Panc1 (cell line): ENCODE measurements around the gene ADIPOR2. TPM values are rescaled to one million over a fixed set of nuclear protein-coding genes. Genes with fewer than 3 reads are reported as not detected.

ENCODE experiments used
- ATAC-seq: fragments of 200-7000 bp; cut with Tn5 transposase; 2 replicates; pipeline ENCODE4 v1.9.1; 2020; ENCODE audit warnings: mild to moderate bottlenecking, moderate library complexity
- BruUV-seq: library from RNA; stranded (reverse); fragments of 400-500 nt; replicated peaks from 2 replicates; lab custom pipeline; 2021; lab: Mats Ljungman, UMichigan
- CTCF ChIA-PET: fragments of 300-600 bp; sonication (Branson Sonifier 250); formaldehyde crosslinking; loops from one replicate; lab custom pipeline; 2022; ENCODE audit warnings: antibody characterized with exemption; lab: Charles Lee
- POLR2A ChIA-PET: fragments of 300-600 bp; sonication (Branson Sonifier 250); formaldehyde crosslinking; loops from one replicate; lab custom pipeline; 2022; ENCODE audit warnings: antibody characterized with exemption; lab: Charles Lee
- DNase-seq: peaks from one replicate; pipeline ENCODE4 v3.0.0-alpha.2; 2010; ENCODE audit warnings: low read depth, low spot score
- H3K27ac ChIP-seq: 2 replicates; pipeline ENCODE4 v1.5.1; 2011; ENCODE audit warnings: mild to moderate bottlenecking, low read length, inconsistent platforms
- H3K27me3 ChIP-seq: fragments of 200-500 bp; sonication (Bioruptor generic); 2 replicates; pipeline ENCODE4 v1.6.0; 2014; ENCODE audit warnings: low read length, inconsistent platforms; ENCODE audit not compliant: control insufficient read depth, insufficient read depth
- H3K36me3 ChIP-seq: fragments of 200-500 bp; sonication (Bioruptor generic); 2 replicates; pipeline ENCODE4 v1.5.1; 2014; ENCODE audit warnings: inconsistent platforms, mild to moderate bottlenecking, low read length, moderate library complexity; ENCODE audit not compliant: control insufficient read depth, insufficient read depth
- H3K4me1 ChIP-seq: 2 replicates; pipeline ENCODE4 v1.5.1; 2011; ENCODE audit warnings: inconsistent platforms, mild to moderate bottlenecking, low read length, moderate library complexity; ENCODE audit not compliant: control insufficient read depth, insufficient read depth
- H3K4me3 ChIP-seq, 2 experiments: 2 replicates each; pipeline ENCODE4 v1.5.1; 2011 to 2012; ENCODE audit warnings: low read depth in 2 of 2, low read length in 2 of 2, mild to moderate bottlenecking in 2 of 2, inconsistent platforms in 1 of 2, moderate library complexity in 1 of 2
- H3K9me3 ChIP-seq: fragments of 200-500 bp; sonication (Bioruptor generic); 2 replicates; pipeline ENCODE4 v1.5.1; 2014; ENCODE audit warnings: low read depth, mild to moderate bottlenecking, inconsistent platforms, low read length, moderate library complexity; ENCODE audit not compliant: control insufficient read depth, insufficient read depth
- POLR2AphosphoS5 ChIP-seq: IDR thresholded peaks from 2 replicates; pipeline ENCODE4 v1.6.1; 2012; ENCODE audit warnings: mild to moderate bottlenecking, low read depth, low read length, moderate library complexity
- SIN3A ChIP-seq: IDR thresholded peaks from 2 replicates; pipeline ENCODE4 v1.6.1; 2012; ENCODE audit warnings: low read depth, mild to moderate bottlenecking, low read length, moderate library complexity, borderline replicate concordance; ENCODE audit not compliant: insufficient read depth
- TCF7L2 ChIP-seq: IDR thresholded peaks from 2 replicates; pipeline ENCODE4 v1.6.1; 2011; ENCODE audit warnings: mild to moderate bottlenecking, low read depth, low read length, inconsistent platforms
- in situ Hi-C: cut with HindIII; loops from 2 replicates; pipeline ENCODE4 v1.10.0; 2016; ENCODE audit warnings: low sequenced_read_pairs, low pct_unique_long_range_greater_than_20kb
- intact Hi-C: fragments of 100-400 bp; cut with micrococcal nuclease; formaldehyde crosslinking; loops from one replicate; pipeline ENCODE4 v1.10.0; 2022; ENCODE audit not compliant: unreplicated experiment
- total RNA-seq: library from RNA; stranded (reverse); gene quantifications from one replicate; pipeline ENCODE4 v1.2.1, GENCODE V29; 2021; ENCODE audit not compliant: unreplicated experiment
- TF ChIP-seq, protein P1 (sequence below), 2 experiments: IDR thresholded peaks; 2 replicates each; pipeline ENCODE4 v1.6.1; 2011 to 2012; ENCODE audit warnings: low read depth in 2 of 2, control low read depth in 1 of 2, low read length in 1 of 2, mild to moderate bottlenecking in 1 of 2, moderate library complexity in 1 of 2; ENCODE audit not compliant: insufficient read depth in 1 of 2
- TF ChIP-seq, protein P2 (sequence below): fragments of 450-650 bp; IDR thresholded peaks from 2 replicates; pipeline ENCODE4 v1.5.1; 2017; ENCODE audit warnings: mild to moderate bottlenecking

ADIPOR2 gene
- total RNA-seq, 1 experiment from 2014 or later: 76.0 TPM

DNA sequence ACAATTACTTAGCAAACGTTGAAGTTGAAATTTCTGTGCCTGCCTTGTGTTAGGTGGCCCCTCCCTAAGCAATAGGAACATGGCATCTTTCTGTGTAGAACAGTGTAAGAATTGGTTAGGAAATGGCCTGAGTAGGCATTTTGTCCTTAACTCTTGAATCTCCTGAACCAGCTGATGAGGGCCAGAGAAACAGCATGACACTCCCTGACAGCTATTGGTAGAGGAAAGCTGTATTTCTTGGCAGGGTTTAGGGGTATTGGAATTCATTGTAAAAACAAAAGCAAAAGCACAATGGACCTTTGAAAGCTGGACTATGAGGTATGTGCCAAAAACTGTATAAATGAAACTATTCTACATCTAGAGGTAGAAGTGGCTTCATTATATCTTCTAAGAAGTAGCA lies 88.9 kb downstream of the ADIPOR2 start:
- H3K36me3 ChIP-seq: no peaks in the 10 kb centered on the region; the same call in 1 of the 2 replicates
- in situ Hi-C loops: no loop called here
- no peak overlapping the region for H3K27ac ChIP-seq
- H3K27me3 ChIP-seq: no peaks in the 10 kb centered on the region
- no peak for DNase-seq
- H3K9me3 ChIP-seq: no peaks in the 10 kb centered on the region
- no peak; the same call in 1 of the 2 replicates for ATAC-seq
- peaks cover 3% of the 10 kb centered on the region for H3K4me1 ChIP-seq
- no TSS peak for BruUV-seq
- H3K4me3 ChIP-seq: no peak overlapping the region
- TF ChIP-seq, protein P1, sequence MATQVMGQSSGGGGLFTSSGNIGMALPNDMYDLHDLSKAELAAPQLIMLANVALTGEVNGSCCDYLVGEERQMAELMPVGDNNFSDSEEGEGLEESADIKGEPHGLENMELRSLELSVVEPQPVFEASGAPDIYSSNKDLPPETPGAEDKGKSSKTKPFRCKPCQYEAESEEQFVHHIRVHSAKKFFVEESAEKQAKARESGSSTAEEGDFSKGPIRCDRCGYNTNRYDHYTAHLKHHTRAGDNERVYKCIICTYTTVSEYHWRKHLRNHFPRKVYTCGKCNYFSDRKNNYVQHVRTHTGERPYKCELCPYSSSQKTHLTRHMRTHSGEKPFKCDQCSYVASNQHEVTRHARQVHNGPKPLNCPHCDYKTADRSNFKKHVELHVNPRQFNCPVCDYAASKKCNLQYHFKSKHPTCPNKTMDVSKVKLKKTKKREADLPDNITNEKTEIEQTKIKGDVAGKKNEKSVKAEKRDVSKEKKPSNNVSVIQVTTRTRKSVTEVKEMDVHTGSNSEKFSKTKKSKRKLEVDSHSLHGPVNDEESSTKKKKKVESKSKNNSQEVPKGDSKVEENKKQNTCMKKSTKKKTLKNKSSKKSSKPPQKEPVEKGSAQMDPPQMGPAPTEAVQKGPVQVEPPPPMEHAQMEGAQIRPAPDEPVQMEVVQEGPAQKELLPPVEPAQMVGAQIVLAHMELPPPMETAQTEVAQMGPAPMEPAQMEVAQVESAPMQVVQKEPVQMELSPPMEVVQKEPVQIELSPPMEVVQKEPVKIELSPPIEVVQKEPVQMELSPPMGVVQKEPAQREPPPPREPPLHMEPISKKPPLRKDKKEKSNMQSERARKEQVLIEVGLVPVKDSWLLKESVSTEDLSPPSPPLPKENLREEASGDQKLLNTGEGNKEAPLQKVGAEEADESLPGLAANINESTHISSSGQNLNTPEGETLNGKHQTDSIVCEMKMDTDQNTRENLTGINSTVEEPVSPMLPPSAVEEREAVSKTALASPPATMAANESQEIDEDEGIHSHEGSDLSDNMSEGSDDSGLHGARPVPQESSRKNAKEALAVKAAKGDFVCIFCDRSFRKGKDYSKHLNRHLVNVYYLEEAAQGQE (IDR thresholded peaks at IDR 0.05; ENCODE audit: insufficient read depth in 1 of 2, low read depth in 2 of 2, low read length in 1 of 2): no peak
- no peak for TF ChIP-seq POLR2AphosphoS5
- TF ChIP-seq, protein P2, sequence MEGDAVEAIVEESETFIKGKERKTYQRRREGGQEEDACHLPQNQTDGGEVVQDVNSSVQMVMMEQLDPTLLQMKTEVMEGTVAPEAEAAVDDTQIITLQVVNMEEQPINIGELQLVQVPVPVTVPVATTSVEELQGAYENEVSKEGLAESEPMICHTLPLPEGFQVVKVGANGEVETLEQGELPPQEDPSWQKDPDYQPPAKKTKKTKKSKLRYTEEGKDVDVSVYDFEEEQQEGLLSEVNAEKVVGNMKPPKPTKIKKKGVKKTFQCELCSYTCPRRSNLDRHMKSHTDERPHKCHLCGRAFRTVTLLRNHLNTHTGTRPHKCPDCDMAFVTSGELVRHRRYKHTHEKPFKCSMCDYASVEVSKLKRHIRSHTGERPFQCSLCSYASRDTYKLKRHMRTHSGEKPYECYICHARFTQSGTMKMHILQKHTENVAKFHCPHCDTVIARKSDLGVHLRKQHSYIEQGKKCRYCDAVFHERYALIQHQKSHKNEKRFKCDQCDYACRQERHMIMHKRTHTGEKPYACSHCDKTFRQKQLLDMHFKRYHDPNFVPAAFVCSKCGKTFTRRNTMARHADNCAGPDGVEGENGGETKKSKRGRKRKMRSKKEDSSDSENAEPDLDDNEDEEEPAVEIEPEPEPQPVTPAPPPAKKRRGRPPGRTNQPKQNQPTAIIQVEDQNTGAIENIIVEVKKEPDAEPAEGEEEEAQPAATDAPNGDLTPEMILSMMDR: no peak
- TF ChIP-seq TCF7L2: no peak
- TF ChIP-seq SIN3A: no peak
- CTCF ChIA-PET: no interaction called here
- intact Hi-C loops: no loop called here
- POLR2A ChIA-PET: no interaction called here

DNA sequence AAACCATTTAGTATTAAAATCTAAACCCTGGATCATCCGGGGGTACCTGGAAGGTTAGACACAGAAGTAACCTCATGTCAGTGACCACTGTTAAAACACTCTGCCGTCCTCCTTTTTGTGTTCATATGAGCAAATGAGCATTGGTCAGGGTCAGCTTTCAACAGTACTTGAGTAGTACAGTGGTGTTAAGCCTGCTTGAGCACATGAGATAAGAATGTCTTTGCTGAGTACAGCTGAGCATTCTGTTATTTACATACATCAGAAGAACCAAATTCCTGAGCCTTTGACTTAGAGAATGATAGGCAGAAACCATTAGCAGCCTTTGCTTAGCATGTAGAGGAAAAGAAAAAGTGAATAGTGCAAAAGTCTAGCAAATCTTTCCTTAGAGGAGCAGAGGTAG lies 90.9 kb downstream of the ADIPOR2 start:
- in situ Hi-C loops (no loop called here), intact Hi-C loops (no loop called here)
- peaks cover 5% of the 10 kb centered on the region; the same call in 1 of the 2 replicates for H3K36me3 ChIP-seq
- no peak overlapping the region; the same call in 1 of the 2 replicates for H3K27ac ChIP-seq
- no peak overlapping the region for H3K4me3 ChIP-seq
- no peaks in the 10 kb centered on the region for H3K9me3 ChIP-seq
- TF ChIP-seq, protein P2: no peak
- TF ChIP-seq SIN3A (no peak), TCF7L2 (no peak), POLR2AphosphoS5 (no peak)
- TF ChIP-seq, protein P1 (IDR thresholded peaks at IDR 0.05; ENCODE audit: insufficient read depth in 1 of 2, low read depth in 2 of 2, low read length in 1 of 2): no peak
- ChIA-PET CTCF (no interaction called here), POLR2A (no interaction called here)
- ATAC-seq: no peak
- no peak for DNase-seq
- no TSS peak for BruUV-seq
- no peaks in the 10 kb centered on the region for H3K27me3 ChIP-seq
- no peaks in the 10 kb centered on the region; the same call in 1 of the 2 replicates for H3K4me1 ChIP-seq
